GM23248 (cell line): ENCODE data around the gene CDH13.

Source experiments
- EZH2 ChIP-seq: fragments of 200-600 bp; sonication (generic); IDR thresholded peaks from 2 replicates; pipeline ENCODE4 v1.6.1; 2018; ENCODE audit warnings: antibody characterized with exemption, mild to moderate bottlenecking; ENCODE audit not compliant: insufficient read depth, poor library complexity, severe bottlenecking
- EZH2phosphoT487 ChIP-seq: fragments of 200-600 bp; sonication (generic); IDR thresholded peaks from 2 replicates; pipeline ENCODE4 v1.6.1; 2018; ENCODE audit warnings: antibody characterized with exemption, moderate library complexity, mild to moderate bottlenecking, low read depth; ENCODE audit not compliant: insufficient read depth

DNA sequence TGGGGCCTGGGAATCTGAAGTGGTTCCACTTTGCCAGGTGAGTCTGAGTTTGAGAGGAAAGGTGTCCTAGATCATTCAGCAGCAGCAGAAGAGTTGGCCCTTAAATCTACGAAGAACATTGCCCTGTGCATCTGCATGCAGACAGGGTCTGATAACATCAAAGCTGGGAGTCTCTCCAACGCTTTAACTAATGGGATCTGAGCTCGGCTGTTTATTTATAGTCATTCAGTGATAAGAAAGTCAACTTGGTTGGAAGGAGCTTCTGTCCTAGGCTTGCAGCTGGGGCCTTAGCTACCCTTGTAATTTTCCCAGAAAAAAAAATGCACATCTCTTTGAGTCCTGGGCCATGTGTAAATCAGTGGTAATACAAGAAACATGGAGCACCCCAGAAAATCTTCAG, 763.0 kb downstream of the CDH13 start:
- TF ChIP-seq EZH2 (no peak), EZH2phosphoT487 (no peak)
